GM21529 (cell line): ENCODE results near the gene ERVW-1.

Experiments used
- ATAC-seq: cut with Tn5 transposase; IDR thresholded peaks from one replicate; pipeline ENCODE4 v1.9.1; 2021; ENCODE audit not compliant: unreplicated experiment

The ERVW-1 gene

DNA sequence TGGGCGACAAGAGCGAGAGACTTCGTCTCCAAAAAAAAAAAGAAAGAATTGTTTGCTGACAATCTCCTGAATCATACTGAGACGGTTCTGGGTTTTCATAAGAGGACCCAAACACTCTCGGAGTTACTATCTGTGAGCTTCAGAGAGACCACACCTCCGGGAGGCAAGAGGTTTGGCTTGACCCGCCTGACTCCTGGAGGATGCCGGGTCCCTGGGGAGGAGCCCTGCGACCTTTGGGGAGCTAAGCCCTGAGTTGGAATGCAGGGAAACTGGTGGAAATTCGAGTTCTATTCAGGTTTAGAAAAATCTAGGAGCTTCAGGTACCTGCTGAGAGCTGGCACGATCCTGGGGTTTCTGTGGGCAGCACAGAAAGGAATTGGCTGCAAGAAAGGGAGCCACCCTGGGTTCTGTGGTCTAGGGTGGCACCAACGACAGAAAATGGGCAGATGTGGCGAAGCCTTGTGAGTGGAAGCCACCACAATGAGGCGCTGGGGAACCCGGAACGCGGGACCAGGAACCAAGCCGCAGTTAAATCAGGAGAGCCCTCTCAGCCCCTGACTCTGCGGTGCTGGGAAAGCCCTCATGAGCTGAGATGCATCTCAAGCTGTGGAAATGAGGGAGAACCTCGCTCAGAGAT is 52.3 kb downstream of the ERVW-1 start:
- no peak for ATAC-seq

DNA sequence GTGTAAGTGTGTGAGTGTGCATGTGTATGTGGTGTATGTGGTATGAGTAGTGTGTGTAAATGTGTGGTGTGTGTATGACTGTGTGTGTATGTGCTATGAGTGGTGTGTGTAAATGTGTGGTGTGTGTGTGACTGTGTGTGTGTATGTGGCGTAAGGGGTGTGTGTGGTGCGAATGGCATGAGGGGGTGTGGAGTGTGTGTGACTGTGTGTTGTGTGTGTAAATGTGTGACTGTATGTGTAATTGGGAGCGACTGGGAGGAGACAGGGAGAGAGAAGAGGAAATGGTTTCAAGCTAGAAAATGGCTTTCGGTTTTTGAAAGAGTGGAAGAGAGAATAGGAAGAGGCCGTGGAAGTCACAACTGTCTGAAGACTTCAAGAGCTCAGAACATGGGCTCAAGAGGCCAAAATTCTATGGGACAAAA is 54.0 kb downstream of the ERVW-1 start:
- ATAC-seq: no peak

DNA sequence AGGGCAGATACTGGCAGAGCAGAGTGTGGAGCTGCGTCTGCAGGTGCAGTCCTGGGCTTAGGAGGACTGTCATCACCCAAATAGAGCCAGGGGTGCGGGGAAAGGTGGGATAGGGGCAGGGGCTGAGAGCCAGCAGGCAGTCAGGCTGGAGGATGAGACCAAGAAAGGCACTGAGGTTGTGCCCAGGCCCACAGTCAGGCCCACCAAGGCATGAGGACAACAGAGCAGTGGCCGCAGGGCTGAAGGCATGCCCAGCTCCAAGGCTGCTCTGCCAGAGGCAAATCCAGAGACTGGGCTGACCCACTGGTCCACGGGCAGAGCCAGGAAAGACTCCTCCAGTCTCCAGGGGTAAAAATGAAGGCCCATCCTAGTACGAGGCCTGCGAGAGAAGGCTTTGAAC is 54.8 kb downstream of the ERVW-1 start:
- ATAC-seq: no peak

DNA sequence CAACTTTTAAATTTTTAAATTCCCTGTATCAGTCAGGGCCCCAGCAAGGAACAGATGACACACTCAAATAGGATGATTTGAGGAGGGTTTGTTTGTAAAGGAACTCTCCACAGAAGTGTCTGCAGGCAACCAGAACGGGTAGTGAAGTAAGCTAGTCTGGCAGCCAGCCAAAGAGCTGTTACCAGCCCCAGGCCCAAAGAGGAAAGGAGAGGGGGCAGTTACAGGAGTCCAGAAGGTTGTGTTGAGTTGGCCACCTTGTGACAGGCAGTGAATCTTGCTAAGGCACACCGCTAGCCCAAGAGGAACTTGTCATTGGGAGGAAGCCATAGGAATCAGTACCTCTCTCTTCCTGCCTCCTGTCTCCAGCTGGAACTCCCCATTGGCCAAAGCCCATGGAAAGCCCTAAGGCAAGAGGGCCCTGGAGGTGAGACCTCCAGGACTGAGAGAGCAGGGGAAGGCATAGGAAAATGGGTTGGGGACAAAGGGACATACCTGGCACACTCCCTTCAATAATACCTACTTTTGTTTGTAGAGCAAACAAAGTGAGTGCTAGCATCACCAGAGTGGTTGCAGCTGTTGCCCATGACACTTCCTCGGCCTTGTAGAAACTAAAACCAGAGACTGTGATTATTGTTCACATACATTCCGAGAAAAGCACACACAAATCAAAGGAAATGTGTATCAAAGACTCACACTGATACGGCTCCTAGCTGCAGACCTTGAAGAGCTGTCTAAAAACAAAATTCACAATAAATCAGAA is 55.9 kb downstream of the ERVW-1 start:
- no peak for ATAC-seq
